LNCaP clone FGC (cell line): Measurements from ENCODE around the gene ZCRB1.
"Not testable (repeated sequence)": the region's sequence is repeated elsewhere in the genome, so short reads cannot be mapped to it uniquely, and the experiment has no call there.

Experiments
- DNase-seq: peaks from one replicate; pipeline ENCODE4 v3.0.0-alpha.2; 2011; ENCODE audit warnings: low read depth
- H3K4me3 ChIP-seq: 2 replicates; pipeline ENCODE4 v1.5.1; 2011; ENCODE audit warnings: mild to moderate bottlenecking, low read depth, low read length, control low read depth
- TF ChIP-seq, protein P1 (sequence below): IDR thresholded peaks from 2 replicates; pipeline ENCODE4 v1.5.1; 2012; ENCODE audit warnings: mild to moderate bottlenecking; ENCODE audit not compliant: control insufficient read depth, insufficient read depth; ENCODE audit errors: extremely low read depth

The ZCRB1 gene

GRCh38 chr12:42343721-42344120 lies 17.8 kb upstream of the ZCRB1 start:
- TF ChIP-seq, protein P1, sequence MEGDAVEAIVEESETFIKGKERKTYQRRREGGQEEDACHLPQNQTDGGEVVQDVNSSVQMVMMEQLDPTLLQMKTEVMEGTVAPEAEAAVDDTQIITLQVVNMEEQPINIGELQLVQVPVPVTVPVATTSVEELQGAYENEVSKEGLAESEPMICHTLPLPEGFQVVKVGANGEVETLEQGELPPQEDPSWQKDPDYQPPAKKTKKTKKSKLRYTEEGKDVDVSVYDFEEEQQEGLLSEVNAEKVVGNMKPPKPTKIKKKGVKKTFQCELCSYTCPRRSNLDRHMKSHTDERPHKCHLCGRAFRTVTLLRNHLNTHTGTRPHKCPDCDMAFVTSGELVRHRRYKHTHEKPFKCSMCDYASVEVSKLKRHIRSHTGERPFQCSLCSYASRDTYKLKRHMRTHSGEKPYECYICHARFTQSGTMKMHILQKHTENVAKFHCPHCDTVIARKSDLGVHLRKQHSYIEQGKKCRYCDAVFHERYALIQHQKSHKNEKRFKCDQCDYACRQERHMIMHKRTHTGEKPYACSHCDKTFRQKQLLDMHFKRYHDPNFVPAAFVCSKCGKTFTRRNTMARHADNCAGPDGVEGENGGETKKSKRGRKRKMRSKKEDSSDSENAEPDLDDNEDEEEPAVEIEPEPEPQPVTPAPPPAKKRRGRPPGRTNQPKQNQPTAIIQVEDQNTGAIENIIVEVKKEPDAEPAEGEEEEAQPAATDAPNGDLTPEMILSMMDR, result no peak
- H3K4me3 ChIP-seq, result no peak overlapping the region
- no peak for DNase-seq

- H3K4me3 ChIP-seq, result no peak overlapping the region
- TF ChIP-seq, protein P1, result no peak
- DNase-seq, result no peak
Observed at GRCh38 chr12:42342028-42342427, 16.1 kb upstream of the ZCRB1 start.

DNA sequence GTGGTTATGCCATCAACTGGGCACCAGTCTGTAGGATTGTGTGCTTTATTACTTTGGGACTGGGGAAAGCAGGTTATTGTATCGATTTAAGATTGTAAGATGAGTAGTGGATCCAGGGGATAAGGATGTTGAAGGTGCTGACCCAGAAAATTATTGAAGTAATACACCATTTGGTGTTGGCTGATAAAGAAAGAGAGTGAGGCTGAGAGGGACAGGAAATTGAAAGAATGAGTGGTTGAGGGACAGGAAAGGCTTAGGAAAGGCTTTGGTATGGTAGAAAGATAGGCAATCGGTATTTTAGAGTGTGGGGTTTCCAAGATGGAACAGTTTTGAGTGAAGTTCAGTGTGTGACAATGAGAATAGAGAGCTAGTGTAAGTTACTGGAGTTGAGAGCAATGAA lies 12.4 kb upstream of the ZCRB1 start:
- TF ChIP-seq, protein P1, result no peak
- H3K4me3 ChIP-seq, result no peak overlapping the region
- no peak for DNase-seq

GRCh38 chr12:42336286-42336685 lies 10.4 kb upstream of the ZCRB1 start:
- no peak overlapping the region for H3K4me3 ChIP-seq
- TF ChIP-seq, protein P1, result no peak
- DNase-seq, result no peak

DNA sequence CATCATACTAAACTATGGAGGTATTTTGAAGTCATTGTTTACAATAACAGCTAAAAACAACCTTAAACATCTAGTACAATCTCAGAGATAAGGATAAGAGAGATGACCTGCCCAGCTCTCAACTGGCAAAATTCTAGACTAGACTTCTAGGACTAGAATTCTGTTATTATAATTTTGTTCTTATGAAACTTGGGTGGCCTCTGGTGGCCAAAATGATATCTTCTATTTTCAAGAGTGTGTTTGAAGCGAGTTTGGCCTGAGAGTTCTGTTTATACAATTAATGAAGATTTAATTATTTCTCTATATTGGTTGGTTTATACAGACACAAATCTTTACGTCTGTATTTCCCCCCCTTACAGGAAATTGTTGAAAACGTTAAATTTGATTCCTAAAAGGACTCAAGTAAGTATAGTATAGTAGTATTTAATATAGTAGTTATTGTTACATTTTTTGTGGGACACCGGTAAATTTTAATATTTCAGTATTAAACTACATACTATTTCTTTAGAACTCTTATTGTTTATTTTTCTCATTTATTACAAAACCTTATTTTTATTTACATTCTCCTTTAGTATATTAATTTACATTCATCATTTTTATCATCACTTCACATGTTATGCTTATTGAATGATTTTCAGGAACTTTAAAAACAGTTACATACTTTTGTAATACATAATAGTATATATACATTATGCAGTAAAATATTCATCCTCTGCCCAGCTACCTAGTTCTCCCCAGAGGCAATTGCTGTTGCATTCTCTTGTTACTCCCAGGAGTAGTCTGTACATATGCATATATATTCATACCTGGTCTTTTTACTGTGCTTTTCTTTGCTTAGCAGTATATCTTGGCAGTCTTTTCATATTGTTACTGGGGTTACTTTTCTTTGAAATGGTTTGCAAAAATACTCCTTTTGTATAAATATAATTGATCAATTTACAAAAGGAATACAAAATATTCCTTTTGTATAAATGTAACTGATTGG lies 6.7 kb upstream of the ZCRB1 start:
- no peak for DNase-seq
- TF ChIP-seq, protein P1, result peak; percentile 54

GRCh38 chr12:42330097-42330496 lies 4.2 kb upstream of the ZCRB1 start:
- H3K4me3 ChIP-seq, DNase-seq: not testable (repeated sequence)

More for the DNA sequence above, 6.7 kb upstream of the ZCRB1 start:
- H3K4me3 ChIP-seq, result no peak overlapping the region

DNA sequence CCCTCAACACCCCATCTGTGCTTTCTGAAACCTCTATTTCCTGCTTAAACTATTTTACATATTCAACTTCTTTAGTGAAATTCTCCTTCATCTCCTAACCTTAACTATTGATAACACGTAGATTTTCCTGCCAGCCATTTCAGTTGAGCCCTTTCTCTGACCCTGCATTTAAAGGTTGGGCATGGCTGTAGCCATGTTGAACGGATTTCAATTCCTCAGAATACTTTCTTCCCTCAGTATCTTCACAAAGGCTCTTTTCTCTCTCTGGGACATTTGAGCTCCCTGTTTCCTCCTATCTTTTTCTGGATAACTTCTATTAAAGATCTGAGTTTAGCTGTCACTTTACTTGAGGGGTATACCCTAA lies 1.3 kb upstream of the ZCRB1 start:
- TF ChIP-seq, protein P1, result no peak
- no peak for DNase-seq
- H3K4me3 ChIP-seq, result peak overlapping the region; percentile 87
